Measurements from ENCODE around the gene ADIPOQ.

The ADIPOQ gene

DNA sequence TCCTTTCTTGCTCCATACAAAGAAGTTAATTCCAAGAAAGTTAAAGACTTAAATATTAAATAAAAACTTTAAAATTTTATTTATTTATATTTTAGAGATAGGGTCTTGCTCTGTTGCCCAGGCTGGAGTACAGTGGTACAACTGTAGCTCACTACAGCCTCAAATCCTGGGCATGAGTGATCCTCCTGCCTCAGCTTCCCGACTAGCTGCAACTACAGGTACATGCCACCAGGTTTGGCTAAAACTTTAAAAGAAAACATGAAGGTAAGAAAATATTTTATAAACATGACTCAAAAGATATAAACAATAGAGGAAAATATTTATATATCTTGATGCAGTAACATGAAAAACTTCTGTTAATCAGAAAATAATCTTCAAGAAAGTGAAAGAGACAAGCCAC is 33.2 kb downstream of the ADIPOQ start:
- no peak overlapping the region for H2BK120ac ChIP-seq (ENCODE audit: low read depth, low read length)
- no peak overlapping the region for H2AFZ ChIP-seq (ENCODE audit: low read length)
- no peaks in the 10 kb centered on the region for H3K9me3 ChIP-seq (replicated peaks in 1 of 2; ENCODE audit: control insufficient read depth in 2 of 2, insufficient read depth in 1 of 2, low read depth in 1 of 2, low read length in 2 of 2)
- DNase-seq (ENCODE audit: low spot score) = no peak
- no peak overlapping the region for H3K23ac ChIP-seq (ENCODE audit: low read depth, low read length, poor library complexity)
- H3K9ac ChIP-seq (ENCODE audit: low read depth, low read length, poor library complexity) = no peak overlapping the region
- H3K27me3 ChIP-seq (ENCODE audit: control insufficient read depth in 3 of 3, insufficient read depth in 3 of 3, low read depth in 1 of 3, low read length in 3 of 3) = no peaks in the 10 kb centered on the region
- no peak overlapping the region for H2BK15ac ChIP-seq (ENCODE audit: low read length)
- WGBS, 2 donors (ENCODE audit: extremely low coverage in 2 of 2, insufficient read length in 2 of 2, insufficient replicate concordance in 1 of 2) = no CpG with 5 or more reads among the region's 1 CpG
- H2AK5ac ChIP-seq (ENCODE audit: low read depth, low read length) = no peak overlapping the region
- no peaks in the 10 kb centered on the region for H3K36me3 ChIP-seq (replicated peaks in 1 of 2; ENCODE audit: control insufficient read depth in 2 of 2, insufficient read depth in 2 of 2, low read length in 2 of 2)
- H4K91ac ChIP-seq (ENCODE audit: low read depth, low read length, poor library complexity) = no peak overlapping the region
- H4K8ac ChIP-seq (ENCODE audit: low read depth, low read length) = no peak overlapping the region
- H2BK5ac ChIP-seq (ENCODE audit: low read length) = no peak overlapping the region
- no peaks in the 10 kb centered on the region for H3K79me1 ChIP-seq (ENCODE audit: low read depth, low read length)
- no peak overlapping the region for H3K27ac ChIP-seq (replicated peaks; ENCODE audit: low read length)
- H2BK12ac ChIP-seq (ENCODE audit: low read length) = no peak overlapping the region
- no peak overlapping the region for H3K4me2 ChIP-seq (ENCODE audit: insufficient read depth, low read length, poor library complexity, severe bottlenecking)
- no peak overlapping the region for H3K18ac ChIP-seq (ENCODE audit: low read length)
- no peak overlapping the region for H3K4me3 ChIP-seq (ENCODE audit: low read length in 2 of 2)
- H3K14ac ChIP-seq (ENCODE audit: low read length) = no peak overlapping the region
- no peaks in the 10 kb centered on the region for H3K4me1 ChIP-seq (ENCODE audit: control insufficient read depth in 2 of 2, insufficient read depth in 1 of 2, low read depth in 1 of 2, low read length in 2 of 2)
- no peak overlapping the region for H3K4ac ChIP-seq (ENCODE audit: low read length)

GRCh38 chr3:186879781-186880180 is 37.3 kb downstream of the ADIPOQ start:
- H3K9me3 ChIP-seq (replicated peaks in 1 of 2; ENCODE audit: control insufficient read depth in 2 of 2, insufficient read depth in 1 of 2, low read depth in 1 of 2, low read length in 2 of 2) = no peaks in the 10 kb centered on the region
- no peak overlapping the region for H3K4ac ChIP-seq (ENCODE audit: low read length)
- no peak overlapping the region for H4K91ac ChIP-seq (ENCODE audit: low read depth, low read length, poor library complexity)
- no peak overlapping the region for H3K23ac ChIP-seq (ENCODE audit: low read depth, low read length, poor library complexity)
- H3K14ac ChIP-seq (ENCODE audit: low read length) = no peak overlapping the region
- H4K8ac ChIP-seq (ENCODE audit: low read depth, low read length) = no peak overlapping the region
- no peak overlapping the region for H3K18ac ChIP-seq (ENCODE audit: low read length)
- no peak overlapping the region for H2BK120ac ChIP-seq (ENCODE audit: low read depth, low read length)
- DNase-seq (ENCODE audit: low spot score) = no peak
- no peak overlapping the region for H3K27ac ChIP-seq (replicated peaks; ENCODE audit: low read length)
- no peaks in the 10 kb centered on the region for H3K79me1 ChIP-seq (ENCODE audit: low read depth, low read length)
- no peak overlapping the region for H2AK5ac ChIP-seq (ENCODE audit: low read depth, low read length)
- H3K4me2 ChIP-seq (ENCODE audit: insufficient read depth, low read length, poor library complexity, severe bottlenecking) = no peak overlapping the region
- no peaks in the 10 kb centered on the region for H3K4me1 ChIP-seq (ENCODE audit: control insufficient read depth in 2 of 2, insufficient read depth in 1 of 2, low read depth in 1 of 2, low read length in 2 of 2)
- no peak overlapping the region for H2BK12ac ChIP-seq (ENCODE audit: low read length)
- no peaks in the 10 kb centered on the region for H3K36me3 ChIP-seq (replicated peaks in 1 of 2; ENCODE audit: control insufficient read depth in 2 of 2, insufficient read depth in 2 of 2, low read length in 2 of 2)
- no CpG with 5 or more reads among the region's 1 CpG for WGBS, 2 donors (ENCODE audit: extremely low coverage in 2 of 2, insufficient read length in 2 of 2, insufficient replicate concordance in 1 of 2)
- no peak overlapping the region for H2BK15ac ChIP-seq (ENCODE audit: low read length)
- H3K9ac ChIP-seq (ENCODE audit: low read depth, low read length, poor library complexity) = no peak overlapping the region
- no peaks in the 10 kb centered on the region for H3K27me3 ChIP-seq (ENCODE audit: control insufficient read depth in 3 of 3, insufficient read depth in 3 of 3, low read depth in 1 of 3, low read length in 3 of 3)
- H2AFZ ChIP-seq (ENCODE audit: low read length) = no peak overlapping the region
- H3K4me3 ChIP-seq (ENCODE audit: low read length in 2 of 2) = no peak overlapping the region
- no peak overlapping the region for H2BK5ac ChIP-seq (ENCODE audit: low read length)

- Histone ChIP-seq H2BK15ac (ENCODE audit: low read length) (no peak overlapping the region), H3K4ac (ENCODE audit: low read length) (no peak overlapping the region), H3K9ac (ENCODE audit: low read depth, low read length, poor library complexity) (no peak overlapping the region), H3K4me3 (ENCODE audit: low read length in 2 of 2) (no peak overlapping the region), H3K4me2 (ENCODE audit: insufficient read depth, low read length, poor library complexity, severe bottlenecking) (no peak overlapping the region), H3K27ac (replicated peaks; ENCODE audit: low read length) (no peak overlapping the region), H4K8ac (ENCODE audit: low read depth, low read length) (no peak overlapping the region), H3K79me1 (ENCODE audit: low read depth, low read length) (no peaks in the 10 kb centered on the region), H2AFZ (ENCODE audit: low read length) (no peak overlapping the region), H2BK120ac (ENCODE audit: low read depth, low read length) (no peak overlapping the region), H3K23ac (ENCODE audit: low read depth, low read length, poor library complexity) (no peak overlapping the region), H3K27me3 (ENCODE audit: control insufficient read depth in 3 of 3, insufficient read depth in 3 of 3, low read depth in 1 of 3, low read length in 3 of 3) (no peaks in the 10 kb centered on the region), H2AK5ac (ENCODE audit: low read depth, low read length) (no peak overlapping the region), H3K9me3 (replicated peaks in 1 of 2; ENCODE audit: control insufficient read depth in 2 of 2, insufficient read depth in 1 of 2, low read depth in 1 of 2, low read length in 2 of 2) (no peaks in the 10 kb centered on the region), H4K91ac (ENCODE audit: low read depth, low read length, poor library complexity) (no peak overlapping the region), H3K36me3 (replicated peaks in 1 of 2; ENCODE audit: control insufficient read depth in 2 of 2, insufficient read depth in 2 of 2, low read length in 2 of 2) (no peaks in the 10 kb centered on the region), H2BK12ac (ENCODE audit: low read length) (no peak overlapping the region), H3K18ac (ENCODE audit: low read length) (no peak overlapping the region), H3K4me1 (ENCODE audit: control insufficient read depth in 2 of 2, insufficient read depth in 1 of 2, low read depth in 1 of 2, low read length in 2 of 2) (no peaks in the 10 kb centered on the region), H2BK5ac (ENCODE audit: low read length) (no peak overlapping the region), H3K14ac (ENCODE audit: low read length) (no peak overlapping the region)
- no CpG with 5 or more reads among the region's 4 CpGs for WGBS, 2 donors (ENCODE audit: extremely low coverage in 2 of 2, insufficient read length in 2 of 2, insufficient replicate concordance in 1 of 2)
- no peak for DNase-seq (ENCODE audit: low spot score)
These were observed 37.9 kb downstream of the ADIPOQ start for GRCh38 chr3:186880406-186880805.

DNA sequence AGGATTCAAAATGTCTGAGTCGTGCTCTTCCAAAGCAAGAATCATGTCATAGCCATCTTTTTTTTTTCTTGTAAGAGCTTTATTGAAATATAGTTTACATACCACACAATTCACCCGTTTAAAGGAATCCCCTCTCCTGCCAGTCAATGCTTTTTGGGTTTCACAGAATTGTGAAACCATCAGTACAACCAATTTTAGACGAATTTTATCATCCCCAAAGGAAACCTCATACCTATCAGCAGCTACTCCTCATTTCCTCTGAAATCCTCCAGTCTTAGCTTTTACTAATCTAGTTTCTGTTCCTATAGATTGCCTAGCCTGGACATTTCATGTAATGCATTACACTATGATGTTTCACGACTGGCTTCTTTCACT is 39.6 kb downstream of the ADIPOQ start:
- H3K4me1 ChIP-seq (ENCODE audit: control insufficient read depth in 2 of 2, insufficient read depth in 1 of 2, low read depth in 1 of 2, low read length in 2 of 2) = peaks cover 0 to 2% of the 10 kb centered on the region in 2 donors
- H3K9ac ChIP-seq (ENCODE audit: low read depth, low read length, poor library complexity) = no peak overlapping the region
- no peak overlapping the region for H3K14ac ChIP-seq (ENCODE audit: low read length)
- H3K36me3 ChIP-seq (replicated peaks in 1 of 2; ENCODE audit: control insufficient read depth in 2 of 2, insufficient read depth in 2 of 2, low read length in 2 of 2) = no peaks in the 10 kb centered on the region
- H2AK5ac ChIP-seq (ENCODE audit: low read depth, low read length) = no peak overlapping the region
- H3K4me2 ChIP-seq (ENCODE audit: insufficient read depth, low read length, poor library complexity, severe bottlenecking) = no peak overlapping the region
- H2BK15ac ChIP-seq (ENCODE audit: low read length) = no peak overlapping the region
- no peak overlapping the region for H3K4me3 ChIP-seq (ENCODE audit: low read length in 2 of 2)
- peaks cover 0 to 4% (median 0%) of the 10 kb centered on the region in 3 experiments for H3K27me3 ChIP-seq (ENCODE audit: control insufficient read depth in 3 of 3, insufficient read depth in 3 of 3, low read depth in 1 of 3, low read length in 3 of 3)
- no peaks in the 10 kb centered on the region for H3K9me3 ChIP-seq (replicated peaks in 1 of 2; ENCODE audit: control insufficient read depth in 2 of 2, insufficient read depth in 1 of 2, low read depth in 1 of 2, low read length in 2 of 2)
- no peak for DNase-seq (ENCODE audit: low spot score)
- no peak overlapping the region for H3K27ac ChIP-seq (replicated peaks; ENCODE audit: low read length)
- no peak overlapping the region for H2AFZ ChIP-seq (ENCODE audit: low read length)
- no peak overlapping the region for H3K18ac ChIP-seq (ENCODE audit: low read length)
- no peak overlapping the region for H2BK5ac ChIP-seq (ENCODE audit: low read length)
- no peak overlapping the region for H4K8ac ChIP-seq (ENCODE audit: low read depth, low read length)
- H4K91ac ChIP-seq (ENCODE audit: low read depth, low read length, poor library complexity) = no peak overlapping the region
- H3K4ac ChIP-seq (ENCODE audit: low read length) = no peak overlapping the region
- H2BK120ac ChIP-seq (ENCODE audit: low read depth, low read length) = no peak overlapping the region
- no peaks in the 10 kb centered on the region for H3K79me1 ChIP-seq (ENCODE audit: low read depth, low read length)
- no peak overlapping the region for H2BK12ac ChIP-seq (ENCODE audit: low read length)
- no CpG with 5 or more reads among the region's 4 CpGs for WGBS, 2 donors (ENCODE audit: extremely low coverage in 2 of 2, insufficient read length in 2 of 2, insufficient replicate concordance in 1 of 2)
- no peak overlapping the region for H3K23ac ChIP-seq (ENCODE audit: low read depth, low read length, poor library complexity)

Data from neuronal stem cell (in vitro differentiated cells).